Islet of Langerhans (tissue), 1 donor: Measurements from ENCODE around the gene C1orf105.
A peak's percentile ranks its signal among the peaks of the same experiment; 100 is the strongest.
"Not testable (repeated sequence)": the region's sequence is repeated elsewhere in the genome, so short reads cannot be mapped to it uniquely, and the experiment has no call there.

Experiments
- FAIRE-seq: peaks from one replicate; lab custom pipeline; 2011; peaks lifted over from hg19 to GRCh38; lab: Jason Lieb, UNC

Gene C1orf105

GRCh38 chr1:172489847-172490246 lies 69.4 kb downstream of the C1orf105 start:
- no peak for FAIRE-seq

- no peak for FAIRE-seq
Measured at GRCh38 chr1:172492421-172492820, 71.9 kb downstream of the C1orf105 start.

- no peak for FAIRE-seq
Measured at GRCh38 chr1:172494166-172494565, 73.7 kb downstream of the C1orf105 start.

GRCh38 chr1:172496127-172496526 lies 75.6 kb downstream of the C1orf105 start:
- FAIRE-seq: not testable (repeated sequence)

- no peak for FAIRE-seq
Measured at GRCh38 chr1:172496678-172497077, 76.2 kb downstream of the C1orf105 start.

GRCh38 chr1:172497230-172497629 lies 76.7 kb downstream of the C1orf105 start:
- FAIRE-seq: no peak

- FAIRE-seq: no peak
Measured at GRCh38 chr1:172498857-172499256, 78.4 kb downstream of the C1orf105 start.

- FAIRE-seq: no peak
Measured at GRCh38 chr1:172499636-172500141, 79.2 kb downstream of the C1orf105 start.

GRCh38 chr1:172500207-172500606 lies 79.7 kb downstream of the C1orf105 start:
- no peak for FAIRE-seq

GRCh38 chr1:172507741-172508140 lies 87.3 kb downstream of the C1orf105 start:
- no peak for FAIRE-seq

- FAIRE-seq: no peak
Measured at GRCh38 chr1:172510479-172510878, 90.0 kb downstream of the C1orf105 start.

GRCh38 chr1:172512591-172512990 lies 92.1 kb downstream of the C1orf105 start:
- peak; percentile 95 for FAIRE-seq

GRCh38 chr1:172513479-172513878 lies 93.0 kb downstream of the C1orf105 start:
- FAIRE-seq: peak; percentile 36

GRCh38 chr1:172514108-172514507 lies 93.6 kb downstream of the C1orf105 start:
- FAIRE-seq: peak; percentile 98

GRCh38 chr1:172515436-172515835 lies 95.0 kb downstream of the C1orf105 start:
- no peak for FAIRE-seq

- FAIRE-seq: no peak
Measured at GRCh38 chr1:172515927-172516326, 95.4 kb downstream of the C1orf105 start.

- no peak for FAIRE-seq
Measured at GRCh38 chr1:172517081-172517480, 96.6 kb downstream of the C1orf105 start.

GRCh38 chr1:172517545-172517944 lies 97.1 kb downstream of the C1orf105 start:
- no peak for FAIRE-seq
